Activated B cell treated with CpG ODN at 0.5 μM for 24 hours (primary cell): ENCODE data around the gene GDF2. TPM values are rescaled to one million over a fixed set of nuclear protein-coding genes. Genes with fewer than 3 reads are reported as not detected.

ENCODE experiments used
- ATAC-seq: fragments of 200-7000 bp; cut with Tn5 transposase; one replicate; pipeline ENCODE4 v1.10.0; 2021; ENCODE audit warnings: low read depth, mild to moderate bottlenecking, moderate library complexity
- CTCF ChIA-PET: fragments of 350-600 bp; sonication (Branson Sonifier 250); formaldehyde crosslinking; loops from one replicate; lab custom pipeline; 2021; ENCODE audit warnings: antibody characterized with exemption; lab: Charles Lee
- POLR2A ChIA-PET: fragments of 350-600 bp; sonication (Branson Sonifier 250); formaldehyde crosslinking; loops from one replicate; lab custom pipeline; 2021; ENCODE audit warnings: antibody characterized with exemption; lab: Charles Lee
- DNase-seq: peaks from one replicate; pipeline ENCODE4 v3.0.0; 2022
- H3K27ac Mint-ChIP-seq: one replicate; pipeline ENCODE4 v1.8.0; 2020; ENCODE audit warnings: mixed read lengths
- H3K27me3 Mint-ChIP-seq: one replicate; pipeline ENCODE4 v1.8.0; 2021; ENCODE audit warnings: mixed read lengths
- H3K36me3 Mint-ChIP-seq: one replicate; pipeline ENCODE4 v1.8.0; 2021; ENCODE audit warnings: low read depth, mixed read lengths
- H3K4me1 Mint-ChIP-seq: one replicate; pipeline ENCODE4 v1.8.0; 2021; ENCODE audit warnings: mixed read lengths
- H3K4me3 Mint-ChIP-seq: one replicate; pipeline ENCODE4 v1.8.0; 2020; ENCODE audit warnings: mild to moderate bottlenecking, mixed read lengths
- H3K9me3 Mint-ChIP-seq: one replicate; pipeline ENCODE4 v1.8.0; 2020; ENCODE audit warnings: mixed read lengths
- intact Hi-C: fragments of 100-400 bp; cut with micrococcal nuclease; formaldehyde crosslinking; loops from one replicate; pipeline ENCODE4 v1.15.1; 2024
- total RNA-seq: library from RNA; stranded (reverse); gene quantifications from 2 replicates; pipeline ENCODE4 v1.2.3, GENCODE V29; 2022
- TF ChIP-seq, protein P1 (sequence below): fragments of 200-600 bp; IDR thresholded peaks from one replicate; pipeline ENCODE4 v1.8.0; 2022; ENCODE audit warnings: antibody characterized with exemption, mild to moderate bottlenecking

The GDF2 gene
- total RNA-seq, 1 donor from 2014 or later, result not detected

DNA sequence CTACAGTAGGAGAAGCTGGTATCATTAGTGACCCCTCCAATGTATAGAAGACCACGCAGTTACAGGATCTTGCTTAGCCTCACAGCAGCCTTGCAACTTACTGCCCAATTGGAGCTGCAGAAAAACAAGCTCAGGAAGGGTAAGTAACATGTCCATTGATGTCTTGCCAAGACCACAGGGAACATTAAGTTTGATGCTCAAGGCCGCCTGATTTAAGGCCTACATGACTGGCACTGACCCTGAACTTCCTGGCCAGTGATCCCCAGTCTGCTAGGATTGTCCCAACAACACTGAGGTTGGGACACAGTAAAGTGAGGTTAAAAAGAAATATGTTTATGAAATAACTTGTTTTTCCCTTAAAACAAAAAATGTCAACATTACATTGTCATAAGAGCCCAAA, 6.8 kb upstream of the GDF2 start:
- H3K27me3 Mint-ChIP-seq, result no peaks in the 10 kb centered on the region
- ATAC-seq (no peak), DNase-seq (no peak)
- no peak overlapping the region for H3K4me3 Mint-ChIP-seq
- no peaks in the 10 kb centered on the region for H3K36me3 Mint-ChIP-seq
- no peaks in the 10 kb centered on the region for H3K4me1 Mint-ChIP-seq
- intact Hi-C loops, result no loop called here
- no peak overlapping the region for H3K27ac Mint-ChIP-seq
- TF ChIP-seq, protein P1, sequence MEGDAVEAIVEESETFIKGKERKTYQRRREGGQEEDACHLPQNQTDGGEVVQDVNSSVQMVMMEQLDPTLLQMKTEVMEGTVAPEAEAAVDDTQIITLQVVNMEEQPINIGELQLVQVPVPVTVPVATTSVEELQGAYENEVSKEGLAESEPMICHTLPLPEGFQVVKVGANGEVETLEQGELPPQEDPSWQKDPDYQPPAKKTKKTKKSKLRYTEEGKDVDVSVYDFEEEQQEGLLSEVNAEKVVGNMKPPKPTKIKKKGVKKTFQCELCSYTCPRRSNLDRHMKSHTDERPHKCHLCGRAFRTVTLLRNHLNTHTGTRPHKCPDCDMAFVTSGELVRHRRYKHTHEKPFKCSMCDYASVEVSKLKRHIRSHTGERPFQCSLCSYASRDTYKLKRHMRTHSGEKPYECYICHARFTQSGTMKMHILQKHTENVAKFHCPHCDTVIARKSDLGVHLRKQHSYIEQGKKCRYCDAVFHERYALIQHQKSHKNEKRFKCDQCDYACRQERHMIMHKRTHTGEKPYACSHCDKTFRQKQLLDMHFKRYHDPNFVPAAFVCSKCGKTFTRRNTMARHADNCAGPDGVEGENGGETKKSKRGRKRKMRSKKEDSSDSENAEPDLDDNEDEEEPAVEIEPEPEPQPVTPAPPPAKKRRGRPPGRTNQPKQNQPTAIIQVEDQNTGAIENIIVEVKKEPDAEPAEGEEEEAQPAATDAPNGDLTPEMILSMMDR, result no peak
- ChIA-PET POLR2A (no interaction called here), CTCF (interaction anchor here (0.8 kb wide), 1 partner anchor 268 kb away, joined by 3 read pairs; no protein-coding TSS in a partner anchor)
- H3K9me3 Mint-ChIP-seq, result no peaks in the 10 kb centered on the region

DNA sequence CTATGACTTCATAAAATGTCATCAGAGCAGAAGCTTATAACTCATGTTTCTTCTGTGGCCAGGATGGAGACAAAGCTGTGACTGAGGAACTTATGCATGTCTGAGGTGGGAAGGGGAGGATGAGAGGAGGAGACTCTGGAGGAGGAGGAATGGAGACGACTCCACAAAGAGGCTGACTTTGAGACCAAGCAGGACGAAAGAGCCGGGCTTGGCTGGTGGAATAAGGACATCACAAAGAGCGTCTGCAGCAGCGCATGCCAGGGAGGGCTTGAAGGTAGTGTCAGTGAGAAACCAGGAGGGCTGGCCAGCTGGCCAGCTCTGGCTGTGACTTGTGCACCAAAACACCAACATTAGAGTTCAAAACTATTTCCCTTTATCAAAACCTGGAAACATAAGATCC, 6.1 kb upstream of the GDF2 start:
- no peak overlapping the region for H3K27ac Mint-ChIP-seq
- intact Hi-C loops, result no loop called here
- H3K9me3 Mint-ChIP-seq, result no peaks in the 10 kb centered on the region
- no peaks in the 10 kb centered on the region for H3K36me3 Mint-ChIP-seq
- TF ChIP-seq, protein P1, result no peak
- no peaks in the 10 kb centered on the region for H3K4me1 Mint-ChIP-seq
- H3K27me3 Mint-ChIP-seq, result no peaks in the 10 kb centered on the region
- DNase-seq (no peak), ATAC-seq (no peak)
- CTCF ChIA-PET, result interaction anchor here (0.8 kb wide), 1 partner anchor 268 kb away, joined by 4 read pairs; no protein-coding TSS in a partner anchor
- H3K4me3 Mint-ChIP-seq, result no peak overlapping the region
- POLR2A ChIA-PET, result no interaction called here

DNA sequence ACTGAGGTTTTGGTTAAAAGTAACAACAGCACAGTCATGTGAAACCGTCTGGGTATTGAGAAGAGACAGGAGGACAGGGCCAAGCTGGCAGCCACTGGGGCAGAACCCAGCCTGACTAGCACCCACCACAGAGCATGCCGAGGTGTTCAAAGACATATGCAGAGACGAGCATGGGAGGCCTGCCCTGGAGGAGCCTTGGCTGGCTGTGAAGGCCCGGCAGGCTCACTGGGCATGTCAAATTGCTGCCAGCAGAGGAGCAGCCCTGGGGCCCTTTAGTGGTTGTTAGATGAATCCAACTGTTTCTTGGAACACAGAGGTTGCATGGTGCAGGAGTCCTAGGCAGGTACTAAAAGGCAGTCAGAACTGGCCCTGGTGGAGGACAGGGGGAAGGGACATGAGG, 5.0 kb upstream of the GDF2 start:
- no peak for ATAC-seq
- Mint-ChIP-seq H3K4me1 (no peaks in the 10 kb centered on the region), H3K4me3 (no peak overlapping the region), H3K27ac (no peak overlapping the region), H3K36me3 (no peaks in the 10 kb centered on the region), H3K9me3 (no peaks in the 10 kb centered on the region), H3K27me3 (peaks cover 2% of the 10 kb centered on the region)
- intact Hi-C loops, result no loop called here
- ChIA-PET POLR2A (no interaction called here), CTCF (no interaction called here)
- no peak for DNase-seq
- TF ChIP-seq, protein P1, result no peak

DNA sequence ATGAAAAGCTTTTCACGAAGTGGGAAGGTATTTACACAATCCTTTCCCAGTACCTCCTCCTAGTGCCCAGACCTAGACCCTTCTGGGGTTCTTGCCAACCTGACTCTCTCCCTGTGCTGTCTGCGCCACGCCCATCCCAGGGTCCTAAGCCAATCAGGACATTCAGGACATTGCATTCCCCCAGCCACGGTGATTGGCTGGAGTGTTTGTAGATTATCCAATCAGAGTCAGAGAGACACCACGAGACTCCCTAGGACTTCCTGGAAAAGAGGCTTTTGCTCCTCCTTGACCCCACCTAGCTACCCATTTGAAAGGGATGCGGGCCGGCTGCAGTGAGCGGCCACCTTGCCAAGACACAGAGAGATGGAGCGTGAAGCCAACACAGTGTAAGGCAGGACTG, 3.5 kb upstream of the GDF2 start:
- H3K27me3 Mint-ChIP-seq, result peaks cover 5% of the 10 kb centered on the region
- H3K4me3 Mint-ChIP-seq, result no peak overlapping the region
- POLR2A ChIA-PET, result no interaction called here
- TF ChIP-seq, protein P1, result no peak
- no peak overlapping the region for H3K27ac Mint-ChIP-seq
- no peaks in the 10 kb centered on the region for H3K9me3 Mint-ChIP-seq
- DNase-seq (no peak), ATAC-seq (no peak)
- intact Hi-C loops, result no loop called here
- CTCF ChIA-PET, result no interaction called here
- H3K4me1 Mint-ChIP-seq, result no peaks in the 10 kb centered on the region
- no peaks in the 10 kb centered on the region for H3K36me3 Mint-ChIP-seq

DNA sequence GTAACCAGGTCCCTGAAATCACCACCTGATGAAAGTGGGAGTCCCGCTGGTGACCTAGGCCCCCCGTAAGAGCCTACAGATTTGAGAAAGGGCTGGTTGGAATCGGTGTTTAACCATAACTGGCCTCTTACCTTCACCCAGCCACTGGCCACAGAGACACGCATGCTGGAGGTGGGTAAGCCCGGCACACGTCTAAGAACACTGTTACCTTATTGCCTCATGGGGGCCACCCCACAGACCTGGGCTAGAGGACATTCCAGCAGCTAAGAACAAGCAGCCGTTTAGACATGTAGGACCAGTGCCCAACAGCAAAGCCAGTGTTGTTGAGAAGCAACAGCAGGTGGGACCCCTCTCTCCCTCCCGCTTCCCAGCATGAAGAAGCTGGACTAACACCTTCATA, 2.5 kb upstream of the GDF2 start:
- ChIA-PET POLR2A (no interaction called here), CTCF (no interaction called here)
- TF ChIP-seq, protein P1, result no peak
- Mint-ChIP-seq H3K4me1 (no peaks in the 10 kb centered on the region), H3K9me3 (no peaks in the 10 kb centered on the region), H3K27me3 (peaks cover 5% of the 10 kb centered on the region), H3K4me3 (no peak overlapping the region), H3K36me3 (no peaks in the 10 kb centered on the region), H3K27ac (no peak overlapping the region)
- intact Hi-C loops, result no loop called here
- DNase-seq (no peak), ATAC-seq (no peak)
